ENCODE results near the gene RGS14.

DNA sequence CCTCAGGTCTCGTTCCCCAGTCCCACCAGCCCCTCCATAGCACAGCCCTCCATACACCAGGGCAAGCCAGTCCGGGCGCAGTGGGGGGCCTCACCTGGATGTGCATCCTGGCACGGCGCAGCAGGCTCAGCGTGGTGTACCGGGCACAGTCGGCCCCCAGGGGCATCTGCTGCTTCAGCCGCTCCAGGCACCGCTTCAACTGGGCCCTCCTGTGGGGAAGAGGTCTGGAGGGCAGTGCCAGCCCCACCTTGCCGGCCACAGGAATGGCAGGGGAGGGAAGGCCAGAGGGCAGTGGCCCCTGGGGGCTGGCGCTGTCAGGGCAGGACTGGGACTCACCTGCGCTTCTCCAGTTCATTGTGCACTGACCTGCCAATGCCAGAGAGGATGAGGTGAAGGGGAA is 47.4 kb upstream of the RGS14 start:
- TF ChIP-seq, protein P1, sequence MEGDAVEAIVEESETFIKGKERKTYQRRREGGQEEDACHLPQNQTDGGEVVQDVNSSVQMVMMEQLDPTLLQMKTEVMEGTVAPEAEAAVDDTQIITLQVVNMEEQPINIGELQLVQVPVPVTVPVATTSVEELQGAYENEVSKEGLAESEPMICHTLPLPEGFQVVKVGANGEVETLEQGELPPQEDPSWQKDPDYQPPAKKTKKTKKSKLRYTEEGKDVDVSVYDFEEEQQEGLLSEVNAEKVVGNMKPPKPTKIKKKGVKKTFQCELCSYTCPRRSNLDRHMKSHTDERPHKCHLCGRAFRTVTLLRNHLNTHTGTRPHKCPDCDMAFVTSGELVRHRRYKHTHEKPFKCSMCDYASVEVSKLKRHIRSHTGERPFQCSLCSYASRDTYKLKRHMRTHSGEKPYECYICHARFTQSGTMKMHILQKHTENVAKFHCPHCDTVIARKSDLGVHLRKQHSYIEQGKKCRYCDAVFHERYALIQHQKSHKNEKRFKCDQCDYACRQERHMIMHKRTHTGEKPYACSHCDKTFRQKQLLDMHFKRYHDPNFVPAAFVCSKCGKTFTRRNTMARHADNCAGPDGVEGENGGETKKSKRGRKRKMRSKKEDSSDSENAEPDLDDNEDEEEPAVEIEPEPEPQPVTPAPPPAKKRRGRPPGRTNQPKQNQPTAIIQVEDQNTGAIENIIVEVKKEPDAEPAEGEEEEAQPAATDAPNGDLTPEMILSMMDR (conservative IDR thresholded peaks at IDR 0.05; ENCODE audit: low read length) = no peak
- TF ChIP-seq EZH2phosphoT487 (IDR thresholded peaks at IDR 0.05; ENCODE audit: borderline replicate concordance) = no peak
